Lung (tissue), 12 donors: ENCODE results near the gene UST. TPM values are rescaled to one million over a fixed set of nuclear protein-coding genes. Genes with fewer than 3 reads are reported as not detected.

Experiments
- ATAC-seq: fragments of 200-7000 bp; cut with Tn5 transposase; one replicate; pipeline ENCODE4 v1.9.1; 2020; ENCODE audit warnings: moderate number of reproducible peaks; ENCODE audit not compliant: insufficient read depth, low FRiP score
- DNase-seq, 3 donors: peaks; one replicate each; pipeline ENCODE4 v3.0.0-alpha.2; 2013 to 2017
- H3K27ac ChIP-seq, 2 donors: one replicate each; pipeline ENCODE4 v1.5.1; 2013; ENCODE audit warnings: mild to moderate bottlenecking in 2 of 2, moderate library complexity in 2 of 2, control low read depth in 1 of 2, inconsistent platforms in 1 of 2, low read depth in 1 of 2, low read length in 1 of 2
- H3K27me3 ChIP-seq, 3 donors: one replicate each; pipeline ENCODE4 v1.5.1; 2013; ENCODE audit warnings: low read length in 2 of 3; ENCODE audit not compliant: control insufficient read depth in 3 of 3, insufficient read depth in 3 of 3
- H3K36me3 ChIP-seq, 4 donors: one replicate each; pipeline ENCODE4 v1.5.1; 2013; ENCODE audit warnings: low read length in 4 of 4, mild to moderate bottlenecking in 1 of 4, moderate library complexity in 1 of 4; ENCODE audit not compliant: control insufficient read depth in 4 of 4, insufficient read depth in 4 of 4
- H3K4me1 ChIP-seq, 5 donors: one replicate each; pipeline ENCODE4 v1.5.1; 2013; ENCODE audit warnings: low read length in 5 of 5, mild to moderate bottlenecking in 2 of 5, moderate library complexity in 1 of 5; ENCODE audit not compliant: control insufficient read depth in 5 of 5, insufficient read depth in 5 of 5
- H3K4me3 ChIP-seq: one replicate; pipeline ENCODE4 v1.5.1; 2013; ENCODE audit warnings: mild to moderate bottlenecking, control low read depth, moderate library complexity
- H3K9ac ChIP-seq, 2 donors: one replicate each; pipeline ENCODE4 v1.5.1; 2013; ENCODE audit warnings: low read length in 2 of 2, control low read depth in 1 of 2; ENCODE audit not compliant: insufficient read depth in 1 of 2
- H3K9me3 ChIP-seq, 4 donors: one replicate each; pipeline ENCODE4 v1.5.1; 2013; ENCODE audit warnings: low read length in 3 of 4, mild to moderate bottlenecking in 1 of 4, moderate library complexity in 1 of 4; ENCODE audit not compliant: control insufficient read depth in 4 of 4, insufficient read depth in 3 of 4
- WGBS, 2 donors: extraction: QIAGEN DNeasy Blood & Tissue Kit; methylation state at CpG; one replicate each; pipeline ENCODE4 v1.1.7; 2013; 5-methylcytosine and 5-hydroxymethylcytosine counted together
- polyA plus RNA-seq, 2 donors: library from polyadenylated mRNA; stranded (reverse); fragments of 200-250 nt; gene quantifications; one replicate each; pipeline ENCODE4 v1.2.1, GENCODE V29; 2013
- total RNA-seq, 2 donors: library from RNA; depleted of rRNA in 1 of 2; stranded (reverse); fragments of >200 nt in 1 of 2; gene quantifications; one replicate each; pipeline ENCODE4 v1.2.1, GENCODE V29; 2014 to 2021
- TF ChIP-seq, protein P1 (sequence below): IDR thresholded peaks from 2 replicates; pipeline ENCODE4 v1.5.1; 2012; ENCODE audit warnings: mild to moderate bottlenecking; ENCODE audit errors: control extremely low read depth, extremely low read depth
- donor health status: control.
- donor health status: control.
- donor health status: Bipolar disorder and iron deficiency.
- donor health status: healthy.
- donor health status: DM: yes; HTN: yes; CAD: no.

UST gene
- total and polyA plus RNA-seq, 4 donors = 4.5 to 24.0 (median 7.1) TPM

DNA sequence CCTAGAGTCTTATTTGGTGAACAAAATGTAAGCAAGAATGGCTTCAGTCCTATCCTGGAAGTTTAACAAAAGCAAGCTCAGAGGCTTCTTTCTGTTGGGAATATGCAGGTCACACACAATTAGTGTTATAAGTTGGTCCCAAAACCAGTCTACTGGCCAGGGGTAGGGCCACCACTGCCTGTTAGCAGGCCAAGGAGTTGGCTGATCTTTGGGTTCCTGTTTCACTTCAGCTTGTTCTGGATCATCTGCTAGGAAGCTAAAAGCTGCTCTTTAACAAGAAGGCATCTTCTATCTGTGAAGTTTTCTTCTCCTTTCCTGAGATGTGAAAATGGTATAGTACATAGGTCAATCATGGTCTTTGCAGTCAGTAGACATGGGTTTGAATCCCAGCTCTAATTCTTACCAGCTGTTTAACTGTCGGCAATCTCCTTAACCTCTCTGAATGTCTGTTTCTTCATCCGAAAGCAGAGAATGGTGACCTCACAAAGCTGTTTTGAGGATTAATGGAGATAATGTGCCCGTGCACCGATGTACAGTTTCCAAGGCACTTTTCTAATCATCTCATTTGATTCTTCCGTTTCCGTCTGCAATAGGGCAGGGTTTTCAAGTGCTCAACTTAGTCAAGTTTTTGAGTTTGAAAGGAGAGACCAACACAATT, 299.5 kb downstream of the UST start:
- Histone ChIP-seq H3K9ac (no peak overlapping the region), H3K4me3 (no peak overlapping the region), H3K36me3 (peaks cover 0 to 3% (median 0%) of the 10 kb centered on the region in 4 donors), H3K27ac (no peak overlapping the region), H3K4me1 (peaks cover 0 to 5% (median 1%) of the 10 kb centered on the region in 5 donors), H3K27me3 (no peaks in the 10 kb centered on the region), H3K9me3 (no peaks in the 10 kb centered on the region)
- TF ChIP-seq, protein P1, sequence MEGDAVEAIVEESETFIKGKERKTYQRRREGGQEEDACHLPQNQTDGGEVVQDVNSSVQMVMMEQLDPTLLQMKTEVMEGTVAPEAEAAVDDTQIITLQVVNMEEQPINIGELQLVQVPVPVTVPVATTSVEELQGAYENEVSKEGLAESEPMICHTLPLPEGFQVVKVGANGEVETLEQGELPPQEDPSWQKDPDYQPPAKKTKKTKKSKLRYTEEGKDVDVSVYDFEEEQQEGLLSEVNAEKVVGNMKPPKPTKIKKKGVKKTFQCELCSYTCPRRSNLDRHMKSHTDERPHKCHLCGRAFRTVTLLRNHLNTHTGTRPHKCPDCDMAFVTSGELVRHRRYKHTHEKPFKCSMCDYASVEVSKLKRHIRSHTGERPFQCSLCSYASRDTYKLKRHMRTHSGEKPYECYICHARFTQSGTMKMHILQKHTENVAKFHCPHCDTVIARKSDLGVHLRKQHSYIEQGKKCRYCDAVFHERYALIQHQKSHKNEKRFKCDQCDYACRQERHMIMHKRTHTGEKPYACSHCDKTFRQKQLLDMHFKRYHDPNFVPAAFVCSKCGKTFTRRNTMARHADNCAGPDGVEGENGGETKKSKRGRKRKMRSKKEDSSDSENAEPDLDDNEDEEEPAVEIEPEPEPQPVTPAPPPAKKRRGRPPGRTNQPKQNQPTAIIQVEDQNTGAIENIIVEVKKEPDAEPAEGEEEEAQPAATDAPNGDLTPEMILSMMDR = no peak
- 95 to 96% methylated on average over 6 of the region's 6 CpGs for WGBS, 2 donors
- no peak for ATAC-seq
- no peak for DNase-seq

DNA sequence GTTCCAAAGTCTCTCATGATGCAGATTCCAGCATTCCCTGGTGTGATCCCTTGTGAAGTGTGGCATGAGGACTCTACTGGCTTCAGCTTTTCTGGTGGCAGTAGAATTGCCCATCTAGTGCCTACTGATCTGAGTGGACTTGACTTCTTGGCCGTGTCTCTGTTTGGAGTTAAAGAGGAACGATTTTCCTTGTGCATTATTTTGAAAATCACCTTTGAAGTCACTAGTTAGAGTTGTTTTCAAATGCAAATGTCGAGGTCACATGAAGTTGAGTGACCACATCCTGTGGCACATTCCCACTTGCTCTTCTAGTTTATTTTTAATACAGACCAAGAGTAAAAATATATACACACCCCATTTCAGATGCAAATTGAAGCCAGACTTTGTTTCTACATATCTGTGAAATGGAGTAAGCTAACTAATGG, 300.0 kb downstream of the UST start:
- peaks cover 0 to 5% (median 1%) of the 10 kb centered on the region in 5 donors for H3K4me1 ChIP-seq
- H3K36me3 ChIP-seq = peaks cover 0 to 3% (median 0%) of the 10 kb centered on the region in 4 donors
- H3K9me3 ChIP-seq = no peaks in the 10 kb centered on the region
- ATAC-seq (no peak), DNase-seq (no peak)
- no peak overlapping the region for H3K9ac ChIP-seq
- 30 to 50% methylated on average over 3 of the region's 3 CpGs for WGBS, 2 donors
- TF ChIP-seq, protein P1 = no peak
- no peak overlapping the region for H3K27ac ChIP-seq
- H3K27me3 ChIP-seq = no peaks in the 10 kb centered on the region
- H3K4me3 ChIP-seq = no peak overlapping the region

DNA sequence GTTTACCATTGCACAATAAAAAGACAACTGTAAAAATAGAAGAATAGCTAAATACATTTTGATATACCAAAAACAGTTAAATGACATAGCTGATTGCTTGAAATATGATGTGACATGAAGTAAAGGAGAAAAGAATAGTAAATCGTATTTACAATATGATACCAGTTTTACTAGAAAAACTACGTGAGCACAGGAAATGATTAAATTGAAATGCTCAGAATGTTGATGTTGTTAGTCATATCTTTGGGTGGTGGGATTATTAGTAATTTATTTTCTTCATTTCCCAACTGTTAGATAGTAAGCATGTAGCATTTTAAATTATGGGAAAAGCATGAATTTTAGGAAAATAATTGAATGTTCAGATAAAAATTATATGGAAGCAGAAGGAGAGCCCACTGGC, 302.4 kb downstream of the UST start:
- no peak for ATAC-seq
- WGBS, 2 donors = 81 to 91% methylated on average over 2 of the region's 2 CpGs
- TF ChIP-seq, protein P1 = no peak

More for the DNA sequence above, 302.4 kb downstream of the UST start:
- Histone ChIP-seq H3K4me3 (no peak overlapping the region), H3K9me3 (no peaks in the 10 kb centered on the region), H3K9ac (no peak overlapping the region), H3K27ac (no peak overlapping the region), H3K36me3 (peaks cover 0 to 3% (median 0%) of the 10 kb centered on the region in 4 donors), H3K27me3 (no peaks in the 10 kb centered on the region), H3K4me1 (peaks cover 0 to 5% (median 1%) of the 10 kb centered on the region in 5 donors)
- no peak for DNase-seq
